ENCODE measurements around the gene SKAP1.

Gene SKAP1

DNA sequence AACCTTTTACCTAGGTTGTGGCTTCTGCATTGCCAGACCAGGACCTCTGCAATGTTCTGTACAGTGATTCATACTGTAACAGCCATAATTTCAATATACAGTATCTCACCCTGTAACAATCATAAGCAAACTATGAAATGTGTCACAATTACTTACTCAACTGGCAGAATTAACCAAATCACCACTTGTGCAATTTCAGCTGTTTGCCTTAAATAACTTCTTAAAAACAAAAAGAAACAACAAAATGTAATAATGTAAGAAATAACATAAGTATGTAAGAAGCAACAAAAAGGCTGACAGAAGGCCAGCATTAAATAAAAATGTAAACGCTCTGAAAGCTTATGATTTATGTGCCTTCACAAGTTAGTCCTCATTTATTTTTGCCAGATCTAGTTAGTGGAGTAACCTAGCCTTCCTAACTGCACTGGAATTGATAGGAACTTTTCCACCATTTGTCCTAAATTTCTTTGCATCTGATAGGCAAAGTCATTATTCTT lies 96.9 kb downstream of the SKAP1 start:
- in situ Hi-C loops (cut with HindIII; ENCODE audit: low sequenced_read_pairs) = no loop called here

DNA sequence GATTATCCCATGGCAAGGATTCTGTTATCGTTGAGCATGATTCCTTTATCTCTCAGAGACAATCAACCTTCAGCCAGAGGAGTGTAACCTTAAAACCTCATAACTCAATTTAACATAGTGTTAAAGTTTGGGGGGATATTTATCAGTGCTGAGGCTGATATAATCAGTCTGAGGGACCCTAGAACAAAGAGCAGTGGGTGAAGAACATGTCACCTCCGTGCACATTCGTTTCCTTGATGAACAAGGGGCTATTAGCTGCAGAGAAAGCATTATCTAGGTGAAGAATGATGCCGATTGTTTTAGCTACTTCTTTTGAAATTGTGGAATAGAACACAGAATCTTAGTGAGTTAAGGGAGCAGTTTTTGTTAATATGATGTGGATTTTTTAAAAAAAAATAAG lies 99.1 kb downstream of the SKAP1 start:
- in situ Hi-C loops (cut with HindIII; ENCODE audit: low sequenced_read_pairs) = no loop called here

DNA sequence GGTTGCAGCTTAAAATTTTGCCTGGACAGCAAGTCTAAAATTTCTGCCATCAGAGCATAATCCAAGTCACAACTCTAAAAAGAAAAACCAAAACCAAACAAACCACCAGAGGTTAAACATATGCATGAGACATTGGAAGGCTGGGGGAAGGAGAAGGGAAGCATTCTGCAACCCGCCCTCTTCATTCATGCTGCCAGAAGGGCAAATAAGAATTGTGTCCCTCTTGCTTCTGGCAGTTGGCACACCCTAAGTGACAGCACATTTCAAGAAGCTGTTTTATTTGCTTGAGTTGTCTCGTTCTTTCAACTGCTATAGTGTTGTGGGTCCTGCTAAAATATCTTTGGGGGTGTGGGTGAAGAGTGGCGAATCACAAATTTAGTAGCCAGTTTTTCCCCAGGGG lies 99.6 kb downstream of the SKAP1 start:
- in situ Hi-C loops (cut with HindIII; ENCODE audit: low sequenced_read_pairs) = no loop called here

DNA sequence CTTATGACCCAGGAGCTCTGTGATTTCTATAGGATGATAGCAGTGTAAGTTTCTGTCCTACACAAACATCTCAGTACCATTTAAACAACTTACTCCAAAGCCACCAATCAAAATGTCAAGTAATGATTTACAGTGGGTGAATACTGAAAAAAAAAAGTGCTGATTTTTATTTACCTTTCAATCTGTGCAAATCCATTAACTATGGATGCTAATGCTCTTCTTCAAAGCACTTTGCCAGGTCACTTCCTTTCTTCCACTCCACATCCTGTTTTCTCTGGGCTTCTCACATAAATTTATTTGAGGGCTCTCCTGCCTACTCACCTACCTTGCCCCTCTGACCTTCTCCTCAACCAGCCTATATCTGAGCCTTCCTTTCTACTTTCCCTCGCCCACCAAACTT lies 101.6 kb downstream of the SKAP1 start:
- in situ Hi-C loops (cut with HindIII; ENCODE audit: low sequenced_read_pairs) = no loop called here

DNA sequence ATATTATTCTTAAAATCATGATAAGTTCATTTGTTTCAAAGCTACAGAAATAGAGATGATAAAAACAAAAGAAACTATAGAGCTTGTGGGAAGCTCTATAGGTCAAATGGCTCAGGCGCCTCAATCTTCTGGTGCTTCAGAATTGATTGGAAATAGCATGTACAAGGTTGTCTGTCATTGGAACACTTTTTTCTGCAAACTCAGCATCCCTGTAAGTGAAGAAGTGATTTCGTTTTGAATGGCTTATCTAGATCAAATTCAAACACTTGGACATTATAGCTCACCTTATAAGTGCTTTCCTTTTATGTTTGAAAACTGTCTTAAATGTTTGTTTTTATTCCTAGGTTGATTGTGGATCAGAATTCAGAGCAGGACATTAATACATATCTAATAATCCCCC lies 103.7 kb downstream of the SKAP1 start:
- in situ Hi-C loops (cut with HindIII; ENCODE audit: low sequenced_read_pairs) = no loop called here

DNA sequence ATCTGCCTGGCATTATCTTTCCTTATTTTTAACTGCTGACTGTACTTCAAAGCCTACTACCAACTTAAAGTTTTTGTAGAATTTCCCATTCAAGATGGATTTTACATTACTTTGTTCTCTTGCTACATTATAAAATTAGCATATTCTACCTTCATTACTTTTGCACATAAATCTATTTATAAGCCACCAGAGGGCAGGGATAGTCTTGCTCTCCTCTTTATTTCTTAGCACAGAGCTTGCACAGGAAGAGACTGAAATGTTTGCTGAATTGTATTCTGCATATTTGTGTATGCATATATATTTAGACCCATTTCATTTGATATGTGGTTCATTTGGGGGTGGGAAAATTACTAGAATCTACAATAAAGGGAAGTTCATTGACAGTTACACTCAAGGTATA lies 108.0 kb downstream of the SKAP1 start:
- in situ Hi-C loops (cut with HindIII; ENCODE audit: low sequenced_read_pairs) = no loop called here

DNA sequence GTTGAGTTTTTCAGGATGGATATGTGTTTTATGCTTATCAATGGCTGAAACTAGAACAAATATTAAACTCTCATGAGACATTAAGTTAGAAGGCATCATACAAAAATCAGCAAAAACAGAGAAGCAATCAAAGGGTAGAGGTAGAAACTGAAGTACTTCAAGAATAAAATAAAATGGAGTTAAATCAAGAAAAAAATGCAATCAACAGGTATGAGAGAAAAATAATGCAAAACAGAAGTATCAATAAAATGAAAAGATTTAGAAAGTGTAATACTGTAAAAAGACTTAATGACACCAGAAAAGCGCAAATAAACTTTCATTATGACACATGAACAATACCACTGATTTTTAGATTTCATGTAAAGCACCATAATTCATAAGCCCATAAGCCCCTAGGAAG lies 112.3 kb downstream of the SKAP1 start:
- in situ Hi-C loops (cut with HindIII; ENCODE audit: low sequenced_read_pairs) = no loop called here

DNA sequence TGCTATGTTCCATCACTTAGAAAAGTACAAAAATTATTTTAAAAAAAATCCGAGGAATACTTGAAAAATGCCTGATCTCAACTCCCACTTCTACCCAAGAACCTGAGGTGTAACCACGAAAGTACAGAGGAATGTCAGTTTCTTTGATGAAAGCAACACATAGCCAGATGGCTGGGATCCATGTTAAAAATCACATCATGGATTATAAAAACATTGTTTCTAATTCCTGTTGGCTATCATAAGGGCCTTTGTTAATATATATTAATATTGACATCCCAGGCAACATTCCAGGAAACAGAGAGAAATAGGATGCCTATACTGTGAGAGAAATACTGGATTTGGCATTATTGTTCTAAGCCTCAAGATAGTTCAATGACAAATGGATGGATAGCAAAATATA lies 115.3 kb downstream of the SKAP1 start:
- in situ Hi-C loops (cut with HindIII; ENCODE audit: low sequenced_read_pairs) = no loop called here

DNA sequence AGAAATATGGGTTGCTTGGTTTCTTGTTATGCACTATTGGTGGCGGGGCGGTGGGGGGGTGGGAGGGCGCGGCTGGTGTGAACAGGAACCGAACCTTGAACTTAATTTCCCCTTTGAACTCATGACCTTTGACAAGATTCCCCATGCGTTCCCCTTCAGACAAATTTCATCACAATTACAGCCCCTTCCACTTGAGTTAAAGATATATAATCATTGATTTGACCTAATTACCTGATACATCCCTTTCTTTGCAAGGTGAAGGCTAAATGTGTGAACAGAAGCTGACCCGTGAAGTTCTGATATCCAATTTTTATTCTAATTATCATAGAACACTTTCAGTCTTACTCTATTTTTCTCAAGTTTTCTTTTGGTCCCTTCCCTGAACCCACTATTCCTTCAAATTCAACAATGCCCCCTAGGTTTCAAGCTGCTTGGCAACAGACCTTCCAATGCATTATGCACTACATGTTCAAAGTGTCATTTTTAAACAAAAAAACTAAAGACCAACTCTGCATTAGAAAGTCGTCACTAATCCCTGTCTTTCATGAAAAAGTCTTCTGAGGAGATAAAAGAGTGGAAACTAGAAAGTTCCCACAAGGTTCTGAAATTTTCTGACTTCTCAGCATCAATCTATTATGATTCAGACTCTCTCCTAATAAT lies 116.8 kb downstream of the SKAP1 start:
- in situ Hi-C loops (cut with HindIII; ENCODE audit: low sequenced_read_pairs) = no loop called here

DNA sequence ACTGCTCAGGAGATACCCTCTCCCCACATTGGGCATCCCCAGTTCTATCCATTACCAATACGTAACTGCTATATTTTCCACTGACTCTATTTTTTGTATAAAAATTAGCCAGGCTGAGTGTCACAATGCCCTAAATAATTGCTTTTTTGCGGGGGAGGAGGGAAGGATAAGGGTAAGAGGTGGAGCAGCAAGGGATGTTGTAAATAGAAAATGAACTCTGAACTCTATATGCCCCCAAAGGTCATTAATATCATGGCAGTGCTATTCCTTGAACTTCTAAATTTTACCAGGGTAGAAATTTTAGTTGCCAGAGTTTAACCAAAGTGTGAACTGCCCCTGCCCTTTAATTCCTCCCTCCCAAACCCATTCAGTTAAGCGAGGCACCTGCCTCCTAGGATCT lies 118.7 kb downstream of the SKAP1 start:
- in situ Hi-C loops (cut with HindIII; ENCODE audit: low sequenced_read_pairs) = no loop called here

DNA sequence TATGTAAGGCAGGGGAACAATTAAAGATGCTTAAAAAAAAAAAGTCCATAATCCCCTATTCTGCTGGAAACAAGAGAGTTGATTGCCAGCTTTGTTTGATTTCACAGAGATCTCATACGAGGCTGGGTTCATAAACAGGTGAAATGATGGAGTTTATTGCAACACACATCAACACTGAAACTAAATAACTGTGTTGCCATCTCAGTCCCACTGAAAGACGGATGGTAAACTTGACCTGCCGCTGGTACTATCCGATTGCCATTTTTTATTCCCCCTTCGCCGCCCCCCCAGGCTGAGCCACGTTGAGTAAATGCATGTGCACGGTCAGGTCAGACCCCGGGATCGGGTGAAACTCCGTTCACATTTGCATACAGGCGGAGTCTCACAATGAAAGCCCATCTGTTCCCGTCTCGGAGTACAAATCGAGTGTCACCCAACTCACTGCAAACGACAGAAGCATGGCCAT lies 119.2 kb downstream of the SKAP1 start:
- in situ Hi-C loops (cut with HindIII; ENCODE audit: low sequenced_read_pairs) = no loop called here

DNA sequence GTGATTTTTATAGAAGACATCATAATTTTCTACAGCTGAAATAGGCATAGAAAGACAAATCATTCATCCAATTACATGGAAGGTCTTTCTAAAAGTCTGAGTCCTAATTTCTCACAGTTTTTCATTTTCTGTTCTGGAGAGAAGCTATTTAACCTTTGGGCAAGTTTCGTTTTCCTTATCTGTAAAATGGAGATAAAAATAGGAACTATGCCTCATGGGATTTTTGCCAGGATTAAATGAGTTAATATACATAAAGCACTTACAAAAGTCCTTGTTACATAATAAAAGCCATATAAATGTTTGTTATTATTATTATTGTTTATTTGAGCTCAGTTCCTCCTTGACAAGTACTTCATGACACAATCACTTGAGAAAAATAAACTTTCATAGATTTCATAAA lies 121.4 kb downstream of the SKAP1 start:
- in situ Hi-C loops (cut with HindIII; ENCODE audit: low sequenced_read_pairs) = loop anchor here (5.0 kb wide), 1 partner anchor 69 kb away; no protein-coding TSS in a partner anchor

DNA sequence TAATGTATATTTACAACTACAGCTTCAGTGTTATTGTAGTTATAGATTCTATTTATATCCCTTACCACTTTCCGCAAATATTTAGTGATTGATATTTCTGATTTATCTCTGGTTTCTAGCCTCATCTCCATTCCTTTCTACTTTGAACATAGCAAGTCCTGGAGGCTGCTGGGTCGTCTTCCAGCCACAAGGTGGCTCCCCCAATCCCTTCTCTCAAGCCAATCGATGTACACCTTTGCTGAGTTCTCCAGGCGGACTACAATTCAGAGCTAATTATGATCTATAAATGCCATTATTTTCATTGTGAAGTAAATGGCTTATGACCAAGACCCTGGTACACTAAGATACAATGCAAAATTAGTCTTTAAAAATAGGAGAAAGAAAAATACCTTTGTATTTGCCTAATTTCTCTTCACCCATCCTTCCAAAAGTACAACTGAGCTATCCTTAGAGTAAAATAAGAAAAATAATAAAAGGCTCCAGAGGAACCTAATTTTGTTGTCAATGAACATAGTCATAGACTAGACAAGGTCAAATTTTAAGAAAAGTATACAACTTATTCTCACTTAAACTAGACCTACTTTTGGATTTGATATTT lies 122.1 kb downstream of the SKAP1 start:
- in situ Hi-C loops (cut with HindIII; ENCODE audit: low sequenced_read_pairs) = loop anchor here (5.0 kb wide), 1 partner anchor 69 kb away; no protein-coding TSS in a partner anchor

DNA sequence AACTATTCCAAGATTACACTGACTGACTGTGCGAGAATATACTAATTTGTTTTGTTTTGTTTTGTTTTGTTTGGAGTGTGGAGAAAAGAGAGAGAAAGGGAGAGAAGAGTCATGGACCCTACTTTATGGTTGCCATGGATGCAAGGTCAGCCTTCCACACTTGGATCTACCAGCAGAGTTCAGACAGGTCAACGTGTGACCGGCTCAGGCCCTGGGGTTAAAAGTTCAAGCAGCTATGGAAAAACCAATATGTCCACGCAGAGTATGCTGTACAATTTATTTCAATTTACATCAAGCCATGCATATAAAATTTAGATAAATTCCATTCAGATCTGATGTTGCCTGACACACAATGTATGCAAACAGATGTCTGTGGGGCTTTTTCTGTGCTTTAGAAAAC lies 122.8 kb downstream of the SKAP1 start:
- in situ Hi-C loops (cut with HindIII; ENCODE audit: low sequenced_read_pairs) = loop anchor here (5.0 kb wide), 1 partner anchor 70 kb away; no protein-coding TSS in a partner anchor

DNA sequence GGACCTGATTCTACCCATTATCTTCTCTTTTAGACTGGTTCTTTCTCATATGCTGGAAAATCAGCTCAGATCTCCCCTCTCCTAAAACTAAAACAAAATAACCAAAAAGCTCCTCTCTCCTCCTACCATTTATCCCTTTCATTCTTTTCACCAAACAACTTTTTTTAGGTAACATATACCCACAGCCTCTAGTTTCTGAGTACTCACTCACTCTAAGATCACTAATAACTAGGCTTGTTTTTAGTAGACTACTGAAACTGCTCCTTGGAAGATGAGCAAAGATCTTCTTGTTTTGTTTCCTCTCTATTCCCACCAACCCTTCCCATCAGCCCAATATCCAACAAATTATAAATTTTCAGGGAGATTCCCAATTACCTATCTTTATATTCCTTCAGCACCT lies 129.0 kb downstream of the SKAP1 start:
- in situ Hi-C loops (cut with HindIII; ENCODE audit: low sequenced_read_pairs) = no loop called here

DNA sequence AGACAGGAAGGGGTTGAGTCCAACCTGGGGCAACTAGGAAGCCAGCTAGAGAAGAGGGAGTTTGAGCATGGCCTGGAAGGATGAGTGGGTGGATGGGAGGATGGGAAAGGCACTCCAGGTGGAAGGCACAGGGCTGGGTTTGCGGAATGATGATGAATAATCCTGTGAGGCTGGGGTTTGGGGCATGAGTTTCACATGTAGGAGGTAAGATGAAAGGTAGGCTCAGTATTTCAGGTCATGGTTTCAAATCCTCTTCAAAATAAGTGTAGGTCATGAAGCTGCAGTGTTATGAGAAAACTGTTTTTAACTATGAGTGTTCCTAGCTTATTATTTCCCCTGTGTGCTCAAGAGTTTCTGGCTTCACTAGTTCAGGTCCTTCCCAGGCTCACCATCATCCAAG lies 130.3 kb downstream of the SKAP1 start:
- in situ Hi-C loops (cut with HindIII; ENCODE audit: low sequenced_read_pairs) = no loop called here

DNA sequence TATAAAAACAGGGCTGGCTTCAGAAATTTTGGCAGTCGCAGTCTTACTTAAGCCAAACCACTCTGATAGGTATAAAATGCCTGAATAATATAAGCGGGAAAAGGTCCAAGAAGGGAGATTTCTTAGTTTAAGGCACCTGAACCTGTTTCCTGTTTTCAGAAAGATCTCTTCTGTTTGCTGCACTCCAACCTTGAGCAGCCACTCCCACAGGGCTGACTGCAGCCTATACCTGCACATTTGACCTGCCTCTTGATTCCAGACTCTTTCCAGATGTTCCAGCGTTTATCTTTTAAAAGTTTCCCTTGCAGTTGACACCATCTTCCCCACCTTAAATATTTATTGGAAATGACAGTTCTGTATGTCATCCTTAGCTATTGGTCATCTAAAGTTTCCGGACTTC lies 132.2 kb downstream of the SKAP1 start:
- in situ Hi-C loops (cut with HindIII; ENCODE audit: low sequenced_read_pairs) = no loop called here

DNA sequence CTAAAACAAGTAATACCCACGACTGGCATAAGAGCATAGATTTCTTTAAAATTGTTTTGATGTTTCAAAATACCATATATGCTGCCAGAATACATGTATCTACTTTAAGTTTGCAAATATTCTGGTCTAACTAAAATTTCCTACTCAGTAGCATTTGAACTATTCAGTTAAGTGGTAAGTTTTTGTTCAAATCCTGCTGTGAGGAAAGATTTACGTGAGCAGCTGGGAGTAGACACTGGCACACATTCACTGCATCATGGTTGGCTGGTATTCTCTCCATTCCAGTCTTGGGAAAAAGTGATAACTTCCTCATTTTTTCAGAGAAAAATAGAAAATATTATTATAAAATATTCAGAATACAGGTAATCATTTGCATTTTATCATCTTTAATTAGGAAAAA lies 133.6 kb downstream of the SKAP1 start:
- in situ Hi-C loops (cut with HindIII; ENCODE audit: low sequenced_read_pairs) = no loop called here

DNA sequence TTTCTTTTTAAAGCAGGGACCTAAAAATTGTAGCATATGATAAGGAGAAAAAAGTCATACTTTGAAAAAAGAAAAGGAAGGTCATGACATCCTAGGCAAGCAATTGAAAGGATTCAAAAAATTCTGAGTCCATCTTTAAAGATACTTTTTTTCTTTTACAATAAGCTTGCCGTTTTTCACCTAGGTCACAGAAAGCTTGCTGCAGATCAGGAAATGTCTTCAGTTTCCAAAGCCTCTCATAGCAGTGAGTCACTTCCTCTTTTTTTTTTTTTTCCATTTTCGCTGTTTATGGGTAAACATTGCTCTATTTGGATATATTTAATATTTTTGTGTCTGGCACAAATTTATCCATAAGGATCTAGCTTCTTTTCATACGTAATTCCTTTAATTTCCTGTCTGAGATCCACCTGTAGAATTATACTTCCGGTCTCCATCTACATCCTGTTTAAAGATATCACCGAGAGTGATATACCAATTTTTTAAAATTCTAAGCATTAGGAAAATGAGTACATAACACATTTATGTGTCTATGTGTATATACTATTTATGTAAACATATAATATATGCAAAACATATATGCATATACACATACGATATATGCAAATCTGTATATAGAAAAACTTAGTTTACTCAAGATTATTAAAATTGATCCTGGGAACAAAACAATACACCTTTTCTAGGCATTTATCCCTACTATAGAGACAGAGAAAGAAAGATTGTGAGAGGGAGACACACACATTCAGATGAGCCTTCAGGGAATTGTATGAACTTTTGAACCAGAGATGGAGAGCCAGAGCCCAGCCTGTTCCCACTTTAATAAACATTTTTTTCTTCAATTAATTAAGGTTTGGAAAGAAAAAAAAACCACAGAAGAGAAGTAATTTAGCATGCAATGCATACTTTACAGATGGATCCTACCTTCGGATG lies 134.4 kb downstream of the SKAP1 start:
- in situ Hi-C loops (cut with HindIII; ENCODE audit: low sequenced_read_pairs) = no loop called here

DNA sequence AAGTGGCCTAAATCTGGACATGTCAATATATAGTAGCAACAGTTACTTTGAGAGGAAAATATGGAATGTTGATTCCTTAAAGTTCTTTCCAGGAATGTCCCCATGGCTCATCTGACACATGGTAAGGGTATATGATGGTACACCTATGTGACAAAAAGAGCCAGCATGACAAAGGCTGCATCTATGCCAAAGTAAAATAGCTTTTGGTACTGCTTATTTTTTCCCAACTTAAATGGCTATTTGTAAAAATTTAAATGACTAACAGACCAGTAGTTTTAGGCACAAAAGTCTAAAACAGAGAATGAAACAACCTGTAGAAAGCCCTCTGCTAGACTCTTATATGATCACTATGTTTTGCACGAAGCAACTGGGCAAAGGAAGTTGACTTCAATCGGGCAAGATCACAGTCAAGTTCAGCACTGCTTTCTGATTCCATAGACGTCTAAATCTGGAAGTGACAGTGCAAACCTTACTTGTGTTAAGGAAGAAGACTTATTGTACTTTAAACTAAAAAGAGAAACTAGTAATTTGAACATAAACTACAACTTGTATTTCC lies 135.1 kb downstream of the SKAP1 start:
- in situ Hi-C loops (cut with HindIII; ENCODE audit: low sequenced_read_pairs) = loop anchor here (5.0 kb wide), 1 partner anchor 68 kb away; no protein-coding TSS in a partner anchor
